CD4-positive, alpha-beta T cell treated with Interleukin-2 at 100 ng/mL for 4 hours (primary cell): ENCODE measurements around the gene FITM1.
"Not testable (repeated sequence)": the region's sequence is repeated elsewhere in the genome, so short reads cannot be mapped to it uniquely, and the experiment has no call there.

ENCODE experiments used
- DNase-seq: peaks from one replicate; pipeline ENCODE4 v3.0.0-alpha.2; 2020; ENCODE audit warnings: low spot score

Gene FITM1

GRCh38 chr14:24098229-24098926, 32.1 kb upstream of the FITM1 start:
- DNase-seq, result no peak

GRCh38 chr14:24098927-24099813, 31.3 kb upstream of the FITM1 start:
- no peak for DNase-seq

GRCh38 chr14:24100197-24100981, 30.1 kb upstream of the FITM1 start:
- DNase-seq, result no peak

- DNase-seq, result no peak
Observed at GRCh38 chr14:24100982-24101494, 29.4 kb upstream of the FITM1 start.

- DNase-seq, result no peak
Observed at GRCh38 chr14:24102357-24103048, 28.0 kb upstream of the FITM1 start.

GRCh38 chr14:24103451-24103850, 27.0 kb upstream of the FITM1 start:
- no peak for DNase-seq

DNA sequence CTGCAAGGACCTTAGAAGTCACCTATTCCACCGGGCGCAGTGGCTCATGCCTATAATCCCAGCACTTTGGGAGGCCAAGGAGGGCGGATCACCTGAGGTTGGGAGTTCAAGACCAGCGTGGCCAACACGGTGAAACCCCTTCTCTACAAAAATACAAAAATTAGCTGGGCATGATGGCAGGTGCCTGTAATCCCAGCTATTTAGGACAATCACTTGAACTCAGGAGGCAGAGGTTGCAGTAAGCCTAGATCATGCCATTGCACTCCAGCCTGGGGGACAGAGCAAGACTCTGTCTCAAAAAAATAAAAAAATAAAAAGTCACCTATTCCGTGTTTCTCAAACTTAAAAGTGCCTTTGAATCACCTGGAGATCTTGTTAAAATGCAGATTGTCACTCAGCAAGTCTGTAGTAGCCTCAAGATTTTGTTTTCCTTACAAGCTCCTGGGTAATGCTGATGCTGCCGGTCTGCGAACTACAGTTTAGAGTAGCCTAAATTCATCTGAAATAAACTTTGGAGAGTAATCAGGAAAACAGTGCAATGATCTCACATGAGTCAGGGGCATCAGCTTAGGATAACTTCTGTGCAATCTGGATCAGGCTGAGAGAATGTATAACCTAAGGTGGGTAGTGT, 24.7 kb upstream of the FITM1 start:
- DNase-seq, result not testable (repeated sequence)

GRCh38 chr14:24106672-24107271, 23.7 kb upstream of the FITM1 start:
- no peak for DNase-seq

DNA sequence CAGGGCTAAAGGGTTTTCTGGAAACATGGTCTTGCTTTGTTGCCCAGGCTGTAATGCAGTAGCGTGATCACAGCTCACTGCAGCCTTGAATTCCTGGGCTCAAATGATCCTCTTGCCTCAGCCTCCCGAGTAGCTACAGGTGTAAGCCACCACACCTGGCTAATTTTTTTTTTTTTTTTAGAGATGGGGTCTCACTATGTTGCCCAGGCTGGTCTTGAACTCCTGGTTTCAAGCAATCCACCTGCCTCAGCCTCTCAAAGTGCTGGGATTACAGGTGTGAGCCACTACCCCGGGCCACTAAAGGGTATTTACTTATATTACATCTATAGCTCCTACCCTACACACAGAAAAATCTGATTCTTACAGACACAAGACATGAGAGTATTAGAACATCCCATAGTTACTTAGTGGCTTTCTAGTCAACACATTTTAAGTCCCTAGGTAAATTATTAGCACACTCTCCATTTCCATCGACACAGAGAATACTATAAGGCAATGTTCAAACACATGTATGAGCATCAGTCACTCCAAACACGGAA, 22.1 kb upstream of the FITM1 start:
- DNase-seq, result no peak

GRCh38 chr14:24110060-24110459, 20.4 kb upstream of the FITM1 start:
- DNase-seq, result no peak

GRCh38 chr14:24110523-24110922, 19.9 kb upstream of the FITM1 start:
- no peak for DNase-seq

DNA sequence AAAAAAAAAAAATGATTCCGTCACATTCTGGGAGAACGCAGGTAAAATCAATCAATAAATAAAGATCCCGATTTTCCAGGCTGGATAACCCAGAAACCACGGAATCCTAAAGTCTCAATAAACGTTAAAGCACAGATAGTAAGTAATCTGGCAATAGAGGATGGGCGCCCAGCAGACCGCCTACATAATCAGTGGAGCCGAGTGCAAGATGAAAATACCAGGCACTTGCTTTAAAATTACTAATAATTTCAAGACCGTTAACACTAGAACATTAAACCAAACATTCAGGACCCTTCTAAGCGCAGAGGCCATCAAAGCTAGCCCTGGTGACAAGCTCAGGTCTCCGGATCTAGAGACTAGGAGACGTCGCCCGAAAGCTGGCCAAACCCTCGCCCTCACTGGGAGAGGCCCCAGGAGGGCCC, 17.1 kb upstream of the FITM1 start:
- no peak for DNase-seq

DNA sequence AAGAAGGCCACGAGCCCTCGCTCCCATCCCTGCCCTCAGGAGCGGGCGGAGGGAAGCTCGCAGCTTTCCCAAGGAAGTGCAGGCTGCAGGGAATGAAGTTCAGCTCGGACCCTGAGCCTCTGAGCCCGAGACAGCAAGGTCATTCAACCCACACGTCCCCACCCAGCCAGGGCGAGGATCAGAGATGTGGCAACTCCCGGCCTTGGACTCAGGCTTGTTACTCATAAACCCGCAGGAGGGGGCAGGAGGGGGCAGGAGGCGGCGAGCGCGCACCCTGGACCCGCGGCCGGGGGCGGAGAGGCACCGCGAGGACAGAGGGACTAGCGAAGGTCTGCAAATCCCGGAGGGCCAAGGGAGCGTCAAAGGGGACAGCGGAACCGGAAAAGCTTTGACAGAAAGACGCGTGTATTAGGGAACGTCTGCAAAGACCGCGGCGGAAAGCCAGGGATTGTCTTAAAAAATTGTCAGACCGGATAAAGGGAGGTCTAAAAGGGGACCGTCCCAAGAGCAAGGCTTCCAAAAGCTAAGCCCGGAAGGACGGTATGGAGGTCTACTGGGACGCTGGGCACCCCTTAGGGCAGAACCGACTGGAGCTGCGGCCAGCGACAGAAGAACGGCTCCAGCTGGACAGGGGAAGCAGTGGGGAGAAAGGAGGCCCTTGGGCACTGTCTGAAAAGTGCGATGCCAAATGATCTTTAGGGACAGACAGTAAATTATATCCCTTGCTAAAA, 16.5 kb upstream of the FITM1 start:
- DNase-seq, result peak; percentile 80

DNA sequence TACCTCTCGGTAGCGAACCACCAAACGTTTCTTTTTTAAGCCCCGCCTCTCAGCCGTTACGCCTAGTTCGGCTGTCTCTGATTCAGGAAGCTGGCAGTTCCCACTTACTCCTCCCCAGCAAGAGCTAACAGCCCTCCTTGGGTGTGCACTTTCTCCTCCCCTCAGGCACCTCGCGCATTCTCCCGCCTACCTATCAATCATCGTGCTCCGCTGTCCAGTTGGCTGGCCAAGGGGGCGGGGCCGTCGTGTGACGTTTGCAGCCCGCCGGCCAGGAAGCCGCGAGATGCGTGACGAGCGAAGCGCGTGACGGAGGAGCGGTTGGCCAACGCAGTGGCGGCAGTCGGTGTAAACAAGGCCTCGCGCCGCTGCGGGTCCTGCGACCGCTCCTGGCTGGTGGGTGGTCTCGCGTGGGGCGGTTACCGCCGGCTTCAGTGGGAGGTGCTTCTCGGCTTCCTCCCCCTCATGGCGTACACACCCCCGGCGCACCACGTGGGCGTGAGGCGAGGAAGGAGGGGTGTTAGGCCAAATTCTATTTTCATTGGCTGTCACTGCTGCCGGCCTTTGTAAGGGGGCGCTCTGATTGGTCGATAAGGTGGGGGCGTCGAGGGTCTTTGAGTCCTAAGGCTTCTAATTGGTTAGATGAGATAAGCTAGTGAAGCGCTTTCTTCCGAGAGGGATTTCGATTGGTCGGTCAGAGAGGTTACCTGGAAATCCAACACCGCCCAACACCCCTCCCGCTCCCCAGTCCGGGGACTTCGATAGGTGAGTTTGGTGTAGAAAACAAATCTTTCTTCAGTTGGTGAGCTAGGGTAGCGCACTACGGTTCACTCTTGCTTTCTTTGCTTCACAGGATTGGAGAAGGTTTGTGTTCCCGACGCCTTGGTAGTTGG, 15.7 kb upstream of the FITM1 start, which contains the start of the genes DCAF11 and NRL:
Gene DCAF11, plus strand, starts transcription at position 246 of the 890 bp plus-strand sequence. CDS start 818 bp downstream, outside the sequence.
Gene NRL, minus strand, starts transcription at position 418 of the 890 bp plus-strand sequence. CDS start 32,101 bp downstream, outside the sequence.
- DNase-seq, result peak; percentile 100

GRCh38 chr14:24115422-24116127, 14.9 kb upstream of the FITM1 start:
- no peak for DNase-seq

DNA sequence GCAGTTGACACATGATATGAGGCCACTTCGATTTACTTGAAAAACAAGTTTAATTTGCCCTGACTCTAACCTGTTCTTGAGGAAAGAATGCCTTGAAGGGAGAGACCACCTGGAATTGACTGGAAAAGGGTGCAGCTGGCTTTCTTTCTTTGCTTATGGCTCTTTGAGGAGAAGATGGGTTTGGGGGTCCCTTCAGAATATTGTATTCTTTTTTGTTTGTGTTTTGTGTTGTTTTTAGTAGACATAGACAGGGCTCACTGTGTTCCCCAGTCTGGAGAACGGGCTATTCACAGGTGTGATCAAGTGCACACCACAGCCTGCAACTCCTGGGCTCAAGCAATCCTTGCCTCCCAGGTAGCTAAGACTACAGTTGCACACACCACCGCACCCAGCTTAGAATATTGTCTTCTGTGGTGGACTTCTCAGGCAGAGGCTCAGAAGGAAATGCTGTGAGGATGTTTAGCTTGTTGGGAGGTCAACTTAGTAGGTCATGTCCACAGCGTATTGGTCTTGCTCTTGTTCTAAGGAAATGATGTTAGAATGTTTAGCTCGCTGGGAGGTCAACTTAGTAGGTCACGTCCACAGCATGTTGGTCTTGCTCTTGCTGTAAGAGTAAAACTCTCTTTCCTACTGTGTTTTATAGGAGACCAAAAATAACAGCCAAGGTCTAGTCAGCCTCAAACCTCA, 14.2 kb upstream of the FITM1 start:
- no peak for DNase-seq

- no peak for DNase-seq
Observed at GRCh38 chr14:24117179-24117578, 13.3 kb upstream of the FITM1 start.
